H1 (cell line): ENCODE measurements around the gene TOM1L2. TPM values are rescaled to one million over a fixed set of nuclear protein-coding genes. Genes with fewer than 3 reads are reported as not detected.
A peak's percentile ranks its signal among the peaks of the same experiment; 100 is the strongest.

Experiments used
- CTCF ChIA-PET: fragments of 300-600 bp; sonication (Branson Sonifier 250); formaldehyde crosslinking; loops from one replicate; lab custom pipeline; 2021; ENCODE audit not compliant: partially characterized antibody; lab: Charles Lee
- POLR2A ChIA-PET: fragments of 300-600 bp; sonication (Branson Sonifier 250); formaldehyde crosslinking; loops from one replicate; lab custom pipeline; 2021; ENCODE audit warnings: inconsistent platforms; ENCODE audit not compliant: partially characterized antibody; lab: Charles Lee
- DNase-seq, 2 experiments: peaks; one replicate each; pipeline versions ENCODE4 v3.0.0 to v3.0.0-alpha.2; 2010 to 2022; ENCODE audit warnings: low spot score in 2 of 2, low read depth in 1 of 2, mixed read lengths in 1 of 2
- FAIRE-seq: peaks from 2 replicates; lab custom pipeline; 2011; peaks lifted over from hg19 to GRCh38; lab: Jason Lieb, UNC
- H2AFZ ChIP-seq: 2 replicates; pipeline ENCODE4 v1.8.1; 2012; ENCODE audit warnings: low read length, inconsistent platforms
- H2AK5ac ChIP-seq: 2 replicates; pipeline ENCODE4 v1.6.1; 2013; ENCODE audit warnings: low read depth, low read length
- H2BK120ac ChIP-seq: replicated peaks from 2 replicates; pipeline ENCODE3; 2013; ENCODE audit warnings: low read depth, low read length, inconsistent platforms
- H2BK12ac ChIP-seq: 2 replicates; pipeline ENCODE4 v1.6.1; 2013; ENCODE audit warnings: low read depth, low read length
- H2BK15ac ChIP-seq: 2 replicates; pipeline ENCODE4 v1.6.1; 2013; ENCODE audit warnings: low read length
- H2BK20ac ChIP-seq: 2 replicates; pipeline ENCODE4 v1.6.1; 2013; ENCODE audit warnings: low read length
- H2BK5ac ChIP-seq: 2 replicates; pipeline ENCODE4 v1.6.1; 2013; ENCODE audit warnings: low read depth, low read length
- H3K14ac ChIP-seq: 2 replicates; pipeline ENCODE4 v1.6.1; 2013; ENCODE audit warnings: inconsistent platforms; ENCODE audit not compliant: insufficient read length
- H3K18ac ChIP-seq: 2 replicates; pipeline ENCODE4 v1.6.1; 2013; ENCODE audit warnings: low read length; ENCODE audit errors: extremely low read depth
- H3K23ac ChIP-seq: 2 replicates; pipeline ENCODE4 v1.6.1; 2013; ENCODE audit warnings: inconsistent platforms; ENCODE audit not compliant: insufficient read length
- H3K23me2 ChIP-seq: 2 replicates; pipeline ENCODE4 v1.6.1; 2013; ENCODE audit warnings: low read depth, low read length
- H3K27ac ChIP-seq: 2 replicates; pipeline ENCODE4 v1.6.1; 2011; ENCODE audit warnings: low read depth, low read length, inconsistent platforms
- H3K27me3 ChIP-seq, 4 experiments: replicated peaks in 1 of 4; 1 replicate in 1 of 4; 2 replicates in 3 of 4; pipeline versions ENCODE4 v1.6.1 to v1.8.1; 2011 to 2013; ENCODE audit warnings: low read length in 3 of 4, mild to moderate bottlenecking in 3 of 4, inconsistent platforms in 2 of 4, mixed read lengths in 2 of 4, moderate library complexity in 1 of 4; ENCODE audit not compliant: control insufficient read depth in 3 of 4, insufficient read depth in 3 of 4; ENCODE audit errors: extremely low read depth in 1 of 4
- H3K36me3 ChIP-seq, 4 experiments: 2 replicates each; pipeline versions ENCODE4 v1.6.1 to v1.8.1; 2011 to 2013; ENCODE audit warnings: mild to moderate bottlenecking in 4 of 4, low read length in 3 of 4, moderate library complexity in 2 of 4, control low read depth in 1 of 4, inconsistent platforms in 1 of 4; ENCODE audit not compliant: insufficient read depth in 4 of 4, control insufficient read depth in 2 of 4
- H3K4ac ChIP-seq: replicated peaks from 2 replicates; pipeline ENCODE3; 2013; ENCODE audit warnings: low read length, low read depth, mixed read lengths, inconsistent platforms; ENCODE audit not compliant: insufficient read length
- H3K4me1 ChIP-seq, 4 experiments: replicated peaks in 1 of 4; 1 replicate in 1 of 4; 2 replicates in 3 of 4; pipeline versions ENCODE4 v1.6.1 to v1.8.1; 2011 to 2013; ENCODE audit warnings: low read length in 3 of 4, inconsistent platforms in 2 of 4, mixed read lengths in 1 of 4; ENCODE audit not compliant: insufficient read depth in 4 of 4, control insufficient read depth in 3 of 4
- H3K4me2 ChIP-seq, 2 experiments: 2 replicates each; pipeline versions ENCODE4 v1.6.1 to v1.8.1; 2011 to 2013; ENCODE audit warnings: low read depth in 2 of 2, low read length in 2 of 2, control low read depth in 1 of 2, inconsistent platforms in 1 of 2, mild to moderate bottlenecking in 1 of 2; ENCODE audit not compliant: insufficient read depth in 1 of 2
- H3K4me3 ChIP-seq, 4 experiments: fragments of 200-600, 300-600 bp in 1 of 4; sonication (generic), shearing (Covaris generic), sonication (Bioruptor Twin) in 1 of 4; 2 replicates each; pipeline versions ENCODE4 v1.5.1 to v1.8.1; 2011 to 2016; ENCODE audit warnings: low read length in 4 of 4, low read depth in 3 of 4, control low read depth in 2 of 4, inconsistent platforms in 2 of 4, mild to moderate bottlenecking in 2 of 4, mixed read lengths in 1 of 4, moderate library complexity in 1 of 4; ENCODE audit not compliant: insufficient read depth in 2 of 4; ENCODE audit errors: extremely low read depth in 1 of 4
- H3K56ac ChIP-seq: replicated peaks from 2 replicates; pipeline ENCODE3; 2013; ENCODE audit warnings: low read depth, mild to moderate bottlenecking, mixed read lengths, low read length, inconsistent platforms; ENCODE audit not compliant: insufficient read length
- H3K79me1 ChIP-seq: 2 replicates; pipeline ENCODE4 v1.6.1; 2013; ENCODE audit warnings: low read depth, low read length, control low read depth
- H3K79me2 ChIP-seq, 2 experiments: 2 replicates each; pipeline versions ENCODE4 v1.6.1 to v1.8.1; 2012 to 2013; ENCODE audit warnings: low read length in 2 of 2, mild to moderate bottlenecking in 2 of 2, inconsistent platforms in 1 of 2; ENCODE audit not compliant: insufficient read depth in 2 of 2, control insufficient read depth in 1 of 2
- H3K9ac ChIP-seq, 4 experiments: replicated peaks in 1 of 4; 1 replicate in 1 of 4; 2 replicates in 3 of 4; pipeline versions ENCODE4 v1.6.1 to v1.8.1; 2011 to 2013; ENCODE audit warnings: low read depth in 3 of 4, low read length in 3 of 4, control low read depth in 2 of 4, mild to moderate bottlenecking in 2 of 4, moderate library complexity in 2 of 4, inconsistent platforms in 1 of 4; ENCODE audit errors: extremely low read depth in 1 of 4
- H3K9me3 ChIP-seq, 2 experiments: 2 replicates each; pipeline versions ENCODE4 v1.6.1 to v1.8.1; 2012 to 2013; ENCODE audit warnings: mild to moderate bottlenecking in 2 of 2, moderate library complexity in 2 of 2, control low read depth in 1 of 2, inconsistent platforms in 1 of 2, low read depth in 1 of 2, low read length in 1 of 2, mixed read lengths in 1 of 2; ENCODE audit not compliant: insufficient read depth in 2 of 2
- H4K20me1 ChIP-seq, 2 experiments: replicated peaks in 1 of 2; 2 replicates each; pipeline versions ENCODE3 to v1.8.1; 2011 to 2013; ENCODE audit warnings: inconsistent platforms in 2 of 2, low read length in 2 of 2, mild to moderate bottlenecking in 1 of 2; ENCODE audit not compliant: insufficient read depth in 2 of 2, control insufficient read depth in 1 of 2
- H4K5ac ChIP-seq: 2 replicates; pipeline ENCODE4 v1.6.1; 2013; ENCODE audit warnings: low read length, low read depth, mixed read lengths, inconsistent platforms; ENCODE audit not compliant: insufficient read length
- H4K8ac ChIP-seq: 2 replicates; pipeline ENCODE4 v1.8.0; 2013; ENCODE audit warnings: mild to moderate bottlenecking, moderate library complexity, low read length, inconsistent platforms; ENCODE audit not compliant: insufficient read depth; ENCODE audit errors: extremely low read depth
- H4K91ac ChIP-seq: replicated peaks from 2 replicates; pipeline ENCODE3; 2013; ENCODE audit warnings: low read length, mixed read lengths, inconsistent platforms; ENCODE audit not compliant: insufficient read length
- CTBP2 ChIP-seq: IDR thresholded peaks from 2 replicates; pipeline ENCODE4 v1.7.0; 2011; ENCODE audit warnings: borderline replicate concordance, mild to moderate bottlenecking, moderate library complexity, mixed read lengths, low read length; ENCODE audit not compliant: insufficient read depth, insufficient read length
- EGR1 ChIP-seq: IDR thresholded peaks from 2 replicates; pipeline ENCODE4 v1.6.1; 2011; ENCODE audit warnings: low read depth, low read length, borderline replicate concordance
- FOSL1 ChIP-seq: IDR thresholded peaks from 2 replicates; pipeline ENCODE4 v1.6.1; 2011; ENCODE audit warnings: mild to moderate bottlenecking, low read depth, low read length, moderate library complexity; ENCODE audit not compliant: insufficient read depth
- MAFK ChIP-seq: IDR thresholded peaks from 2 replicates; pipeline ENCODE4 v1.6.1; 2012; ENCODE audit warnings: low read depth, mild to moderate bottlenecking, improper control_type of control experiment, low read length
- TAF1 ChIP-seq: IDR thresholded peaks from 2 replicates; pipeline ENCODE4 v1.6.1; 2011; ENCODE audit warnings: mild to moderate bottlenecking, low read depth, low read length
- TBP ChIP-seq: IDR thresholded peaks from 2 replicates; pipeline ENCODE4 v1.6.1; 2011; ENCODE audit warnings: low read depth, low read length, improper control_type of control experiment
- ZNF274 ChIP-seq: IDR thresholded peaks from 2 replicates; pipeline ENCODE4 v1.7.0; 2012; ENCODE audit warnings: low read length, borderline replicate concordance; ENCODE audit errors: extremely low read depth
- WGBS, 2 experiments: shearing (Covaris generic) in 1 of 2; methylation state at CpG; one replicate each; pipeline versions ENCODE4 v1.1.6 to v1.1.7; 2013 to 2015; ENCODE audit warnings: low lambda C conversion rate in 2 of 2, mixed read lengths in 2 of 2, inconsistent platforms in 1 of 2, low coverage in 1 of 2, missing lambda C conversion rate in 1 of 2; ENCODE audit not compliant: insufficient replicate concordance in 2 of 2, insufficient coverage in 1 of 2, insufficient read length in 1 of 2; ENCODE audit errors: extremely low coverage in 1 of 2, missing lambda C conversion rate in 1 of 2; 5-methylcytosine and 5-hydroxymethylcytosine counted together
- polyA plus RNA-seq, 7 experiments: library from polyadenylated mRNA; depleted of rRNA in 3 of 7; stranded (reverse) in 5 of 7; unstranded in 2 of 7; fragments of >200 nt in 5 of 7; fragments of 200-250 nt in 2 of 7; gene quantifications; 1 replicate in 5 of 7; 2 replicates in 1 of 7; 4 replicates in 1 of 7; pipeline versions ENCODE4 v1.2.1 to v1.2.3, GENCODE V29; 2011 to 2013; ENCODE audit warnings: missing spikeins in 2 of 7, mixed read lengths in 2 of 7
- total RNA-seq: library from RNA; stranded (reverse); fragmentation: NEBNext Ultra II Directional; extraction: Animal tissue kit (Norgen Biotek cat#: 25700); gene quantifications from 2 replicates; pipeline ENCODE4 v1.2.1, GENCODE V29; 2021
- TF ChIP-seq, protein P1 (sequence below), 3 experiments: IDR thresholded peaks; 1 replicate in 2 of 3; 2 replicates in 1 of 3; pipeline versions ENCODE4 v1.5.1 to v1.6.1; 2011; ENCODE audit warnings: low read length in 3 of 3, mild to moderate bottlenecking in 3 of 3, inconsistent platforms in 2 of 3, low read depth in 1 of 3, moderate library complexity in 1 of 3; ENCODE audit not compliant: insufficient read depth in 1 of 3; ENCODE audit errors: control extremely low read depth in 1 of 3

TOM1L2 gene
- total and polyA plus RNA-seq, 2 of the 8 experiments (the other 6 are each of a cell fraction or from before 2014, with no cell fraction given) = 2.0 to 3.4 TPM

DNA sequence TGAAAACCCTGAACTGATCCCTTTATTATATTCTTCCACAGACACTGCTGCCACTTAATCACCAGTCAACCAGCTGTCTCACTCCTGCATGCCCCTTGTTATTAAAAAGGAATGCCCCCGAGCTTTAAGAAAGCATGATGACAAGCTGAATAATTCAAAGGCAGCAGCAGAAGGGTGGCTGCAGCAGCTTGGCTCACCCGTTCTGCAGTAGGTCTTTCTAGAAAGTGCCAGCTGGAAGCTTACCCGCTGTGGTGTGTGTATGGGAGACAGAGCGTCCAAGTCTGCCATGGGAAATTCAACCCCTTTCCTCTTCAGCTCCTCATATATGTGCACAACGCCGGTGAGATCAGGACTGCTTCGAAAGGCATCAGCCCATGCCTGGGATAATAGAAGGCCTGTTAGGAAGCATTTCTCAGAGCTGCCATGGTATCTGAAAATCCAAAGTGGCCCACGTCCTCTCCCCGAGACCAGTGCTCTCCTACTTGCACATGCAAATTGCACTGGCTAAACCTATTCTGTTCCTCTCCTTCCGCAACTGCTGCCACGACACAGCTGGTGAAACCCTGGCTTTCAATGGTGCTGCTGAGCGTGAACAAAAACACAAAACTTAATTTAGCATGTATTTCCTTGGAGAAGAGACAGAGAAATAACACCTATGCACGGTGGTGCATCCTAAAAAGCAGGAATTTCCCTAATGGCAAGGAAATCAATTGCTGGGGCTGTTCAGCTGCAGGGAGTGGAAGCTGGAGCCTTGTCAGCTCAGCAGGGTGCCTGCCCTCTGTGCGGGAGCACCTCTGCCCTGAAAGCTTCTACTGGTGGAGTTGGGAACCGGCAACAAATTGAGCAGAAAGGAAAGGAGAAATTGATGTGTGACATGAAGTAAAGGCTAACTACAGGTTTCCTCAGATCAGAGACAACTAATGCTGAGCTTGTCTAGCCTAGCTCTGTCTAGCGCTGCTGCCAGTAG, 87.5 kb downstream of the TOM1L2 start:
- Histone ChIP-seq H3K79me2 (no peaks in the 10 kb centered on the region), H4K20me1 (no peaks in the 10 kb centered on the region), H3K14ac (no peak overlapping the region), H3K23ac (no peak overlapping the region), H2AK5ac (peak overlapping the region; percentile 56; the same call in 1 of the 2 replicates), H2AFZ (no peak overlapping the region), H3K18ac (peak overlapping the region; percentile 5), H3K79me1 (no peaks in the 10 kb centered on the region), H3K4me3 (no peak overlapping the region), H3K23me2 (no peaks in the 10 kb centered on the region), H2BK20ac (0 out of 2 replicates have a peak overlapping the region, but pooled peaks have one; percentile 66), H3K27me3 (no peaks in the 10 kb centered on the region), H2BK12ac (peak overlapping the region; percentile 1; the same call in 1 of the 2 replicates), H3K4me2 (peak overlapping the region; percentile 13 to 24; a peak in 3 of 4 replicates), H3K9ac (no peak overlapping the region), H4K5ac (no peak overlapping the region), H3K27ac (no peak overlapping the region), H3K4me1 (peaks cover 20 to 32% (median 25%) of the 10 kb centered on the region in 4 experiments), H3K36me3 (no peaks in the 10 kb centered on the region), H3K56ac (no peak overlapping the region), H4K8ac (no peak overlapping the region), H2BK5ac (peak overlapping the region; percentile 22; the same call in 1 of the 2 replicates), H3K9me3 (no peaks in the 10 kb centered on the region), H2BK120ac (no peak overlapping the region), H2BK15ac (peak overlapping the region; percentile 25; the same call in 1 of the 2 replicates), H3K4ac (no peak overlapping the region), H4K91ac (no peak overlapping the region)
- ChIA-PET CTCF (interaction anchor here (0.7 to 22.5 kb wide), 19 partner anchors 11 to 259 kb away, joined by 3 to 404 read pairs (median 4); no protein-coding TSS in a partner anchor), POLR2A (interaction anchor here (0.7 to 1.7 kb wide), 6 partner anchors 10 to 123 kb away, joined by 3 to 5 read pairs (median 3); partner anchors contain the start of gene SREBF1)
- 63% methylated on average over 16 of the region's 16 CpGs; no CpG with 5 or more reads in 1 of the 2 experiments for WGBS, 2 experiments
- DNase-seq (no peak), FAIRE-seq (peak; percentile 60)
- TF ChIP-seq ZNF274 (no peak), TAF1 (no peak), TBP (no peak), EGR1 (no peak), MAFK (no peak), CTBP2 (no peak), FOSL1 (no peak)
- TF ChIP-seq, protein P1, sequence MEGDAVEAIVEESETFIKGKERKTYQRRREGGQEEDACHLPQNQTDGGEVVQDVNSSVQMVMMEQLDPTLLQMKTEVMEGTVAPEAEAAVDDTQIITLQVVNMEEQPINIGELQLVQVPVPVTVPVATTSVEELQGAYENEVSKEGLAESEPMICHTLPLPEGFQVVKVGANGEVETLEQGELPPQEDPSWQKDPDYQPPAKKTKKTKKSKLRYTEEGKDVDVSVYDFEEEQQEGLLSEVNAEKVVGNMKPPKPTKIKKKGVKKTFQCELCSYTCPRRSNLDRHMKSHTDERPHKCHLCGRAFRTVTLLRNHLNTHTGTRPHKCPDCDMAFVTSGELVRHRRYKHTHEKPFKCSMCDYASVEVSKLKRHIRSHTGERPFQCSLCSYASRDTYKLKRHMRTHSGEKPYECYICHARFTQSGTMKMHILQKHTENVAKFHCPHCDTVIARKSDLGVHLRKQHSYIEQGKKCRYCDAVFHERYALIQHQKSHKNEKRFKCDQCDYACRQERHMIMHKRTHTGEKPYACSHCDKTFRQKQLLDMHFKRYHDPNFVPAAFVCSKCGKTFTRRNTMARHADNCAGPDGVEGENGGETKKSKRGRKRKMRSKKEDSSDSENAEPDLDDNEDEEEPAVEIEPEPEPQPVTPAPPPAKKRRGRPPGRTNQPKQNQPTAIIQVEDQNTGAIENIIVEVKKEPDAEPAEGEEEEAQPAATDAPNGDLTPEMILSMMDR (IDR thresholded peaks at IDR 0.05; ENCODE audit: control extremely low read depth in 1 of 3, insufficient read depth in 1 of 3, low read depth in 1 of 3, low read length in 3 of 3) = no peak
